DOHH2 (cell line): ENCODE data around the gene AUTS2.
A peak's percentile ranks its signal among the peaks of the same experiment; 100 is the strongest.

ENCODE experiments used
- H3F3A ChIP-seq: fragments of 200-600 bp; sonication (generic), shearing (Covaris generic); 2 replicates; pipeline ENCODE4 v1.6.0; 2016; ENCODE audit warnings: antibody characterized with exemption, mild to moderate bottlenecking; ENCODE audit not compliant: control insufficient read depth, insufficient read depth
- H3K27ac ChIP-seq: fragments of 200-600 bp; sonication (generic); 2 replicates; pipeline ENCODE4 v1.5.1; 2014; ENCODE audit warnings: low read depth, mild to moderate bottlenecking, low read length, moderate library complexity
- H3K27me3 ChIP-seq: fragments of 200-600 bp; sonication (generic); 2 replicates; pipeline ENCODE4 v1.6.1; 2014; ENCODE audit warnings: mild to moderate bottlenecking, low read length, mixed read lengths; ENCODE audit not compliant: control insufficient read depth
- H3K36me3 ChIP-seq: fragments of 200-600 bp; sonication (generic); 2 replicates; pipeline ENCODE4 v1.6.1; 2014; ENCODE audit warnings: mild to moderate bottlenecking, low read length, moderate library complexity, mixed read lengths; ENCODE audit not compliant: control insufficient read depth
- H3K4me1 ChIP-seq: fragments of 200-600 bp; sonication (generic); 2 replicates; pipeline ENCODE4 v1.6.1; 2014; ENCODE audit warnings: mild to moderate bottlenecking, low read length, mixed read lengths; ENCODE audit not compliant: control insufficient read depth
- H3K4me2 ChIP-seq: fragments of 200-600 bp; sonication (generic); 2 replicates; pipeline ENCODE4 v1.6.0; 2014; ENCODE audit warnings: mild to moderate bottlenecking, low read length, moderate library complexity
- H3K4me3 ChIP-seq: fragments of 200-600 bp; sonication (generic); 2 replicates; pipeline ENCODE4 v1.5.1; 2014; ENCODE audit warnings: mild to moderate bottlenecking, low read length, mixed read lengths
- H3K79me2 ChIP-seq: fragments of 200-600 bp; sonication (generic); 2 replicates; pipeline ENCODE4 v1.6.1; 2014; ENCODE audit warnings: mild to moderate bottlenecking, low read length, mixed read lengths; ENCODE audit not compliant: control insufficient read depth
- H3K9me2 ChIP-seq: fragments of 200-600 bp; sonication (generic); replicated peaks from 2 replicates; pipeline ENCODE4 v1.6.1; 2014; ENCODE audit warnings: mild to moderate bottlenecking, low read length, mixed read lengths; ENCODE audit not compliant: control insufficient read depth
- H3K9me3 ChIP-seq: fragments of 200-600 bp; sonication (generic); 2 replicates; pipeline ENCODE4 v1.6.1; 2014; ENCODE audit warnings: antibody characterized with exemption, low read length, mixed read lengths; ENCODE audit not compliant: control insufficient read depth, insufficient read depth
- H4K20me1 ChIP-seq: fragments of 200-600 bp; sonication (generic); 2 replicates; pipeline ENCODE4 v1.6.0; 2014; ENCODE audit warnings: low read depth, mild to moderate bottlenecking, antibody characterized with exemption, low read length, moderate library complexity; ENCODE audit not compliant: control insufficient read depth, insufficient read depth
- CTCF ChIP-seq: fragments of 200-600 bp; sonication (generic); IDR thresholded peaks from one replicate; pipeline ENCODE4 v1.5.1; 2014; ENCODE audit warnings: antibody characterized with exemption, mild to moderate bottlenecking, low read depth, low read length; ENCODE audit not compliant: poor library complexity, severe bottlenecking
- EZH2phosphoT487 ChIP-seq: fragments of 200-600 bp; sonication (generic); IDR thresholded peaks from 2 replicates; pipeline ENCODE4 v1.6.1; 2017; ENCODE audit warnings: borderline replicate concordance, mild to moderate bottlenecking, antibody characterized with exemption, low read length, moderate library complexity, mixed read lengths

Gene AUTS2

GRCh38 chr7:70416347-70416985 lies 818.2 kb downstream of the AUTS2 start:
- no peaks in the 10 kb centered on the region for H3K9me3 ChIP-seq

GRCh38 chr7:70416986-70417655 lies 818.8 kb downstream of the AUTS2 start:
- Histone ChIP-seq H3K4me3 (peak overlapping the region; percentile 56), H3K9me2 (no peaks in the 10 kb centered on the region), H3K4me2 (peak overlapping the region; percentile 72), H3F3A (peaks cover 23% of the 10 kb centered on the region), H3K79me2 (no peaks in the 10 kb centered on the region), H3K4me1 (peaks cover 95% of the 10 kb centered on the region), H3K27ac (peak overlapping the region; percentile 82), H4K20me1 (no peaks in the 10 kb centered on the region), H3K27me3 (no peaks in the 10 kb centered on the region), H3K36me3 (no peaks in the 10 kb centered on the region), H3K9me3 (no peaks in the 10 kb centered on the region)
- TF ChIP-seq EZH2phosphoT487 (no peak), CTCF (peak; percentile 64)

More at GRCh38 chr7:70416347-70416985, 818.2 kb downstream of the AUTS2 start:
- Histone ChIP-seq H3K9me2 (no peaks in the 10 kb centered on the region), H3K27me3 (no peaks in the 10 kb centered on the region), H3K36me3 (no peaks in the 10 kb centered on the region), H3F3A (peaks cover 23% of the 10 kb centered on the region), H4K20me1 (no peaks in the 10 kb centered on the region), H3K4me1 (peaks cover 94% of the 10 kb centered on the region), H3K79me2 (no peaks in the 10 kb centered on the region), H3K4me3 (peak overlapping the region; percentile 56), H3K4me2 (peak overlapping the region; percentile 72), H3K27ac (peak overlapping the region; percentile 82)
- TF ChIP-seq EZH2phosphoT487 = no peak
- no peak for TF ChIP-seq CTCF

GRCh38 chr7:70419526-70420380 lies 821.5 kb downstream of the AUTS2 start:
- H3K9me3 ChIP-seq = no peaks in the 10 kb centered on the region
- H3K9me2 ChIP-seq = no peaks in the 10 kb centered on the region
- H3K4me1 ChIP-seq = peaks cover 99% of the 10 kb centered on the region
- peak overlapping the region; percentile 44 for H3K4me3 ChIP-seq
- no peaks in the 10 kb centered on the region for H3K79me2 ChIP-seq
- H3K4me2 ChIP-seq = peak overlapping the region; percentile 59
- H3F3A ChIP-seq = peaks cover 21% of the 10 kb centered on the region
- H4K20me1 ChIP-seq = no peaks in the 10 kb centered on the region
- no peaks in the 10 kb centered on the region for H3K36me3 ChIP-seq
- H3K27ac ChIP-seq = peak overlapping the region; percentile 17
- no peak for TF ChIP-seq EZH2phosphoT487
- TF ChIP-seq CTCF = no peak
- no peaks in the 10 kb centered on the region for H3K27me3 ChIP-seq
